K562 (cell line): ENCODE results near the gene MBD2. TPM values are rescaled to one million over a fixed set of nuclear protein-coding genes. Genes with fewer than 3 reads are reported as not detected.

ENCODE experiments used
- CREB1 ChIP-seq, 2 experiments: sonication (generic) in 1 of 2; formaldehyde crosslinking in 1 of 2; IDR thresholded peaks; 2 replicates each; pipeline versions ENCODE4 v1.6.1 to v1.8.0; 2012 to 2022; ENCODE audit warnings: inconsistent platforms in 1 of 2, mild to moderate bottlenecking in 1 of 2, missing genetic modification reagents in 1 of 2, moderate library complexity in 1 of 2
- EP300 ChIP-seq: IDR thresholded peaks from 2 replicates; pipeline ENCODE4 v1.6.1; 2012; ENCODE audit warnings: low read length, improper control_type of control experiment
- HDAC3 ChIP-seq: fragments of 450-650 bp; IDR thresholded peaks from 2 replicates; pipeline ENCODE4 v1.6.1; 2018; ENCODE audit warnings: borderline replicate concordance, mild to moderate bottlenecking, moderate library complexity; ENCODE audit not compliant: partially characterized antibody
- HES1 ChIP-seq: fragments of 450-650 bp; IDR thresholded peaks from 2 replicates; pipeline ENCODE4 v1.6.1; 2016; ENCODE audit warnings: low read depth, mild to moderate bottlenecking, moderate library complexity
- MTA1 ChIP-seq: fragments of 450-650 bp; IDR thresholded peaks from 2 replicates; pipeline ENCODE4 v1.6.1; 2017; ENCODE audit warnings: borderline replicate concordance
- PRDM10 ChIP-seq: fragments of 450-650 bp; IDR thresholded peaks from 2 replicates; pipeline ENCODE4 v1.6.1; 2018; ENCODE audit not compliant: partially characterized antibody
- SOX6 ChIP-seq: fragments of 450-650 bp; IDR thresholded peaks from 2 replicates; pipeline ENCODE4 v1.6.1; 2014; ENCODE audit warnings: mild to moderate bottlenecking
- SRSF7 ChIP-seq: fragments of 200-400 bp; formaldehyde crosslinking; optimal IDR thresholded peaks from 2 replicates; pipeline ENCODE3; 2017; ENCODE audit warnings: mild to moderate bottlenecking, low read depth, low read length
- ZBTB40 ChIP-seq, 2 experiments: fragments of 450-650 bp in 1 of 2; sonication (generic) in 1 of 2; formaldehyde crosslinking in 1 of 2; IDR thresholded peaks; 2 replicates each; pipeline versions ENCODE4 v1.7.1 to v1.9.0; 2016 to 2022; ENCODE audit warnings: inconsistent platforms in 1 of 2, mild to moderate bottlenecking in 1 of 2, missing genetic modification reagents in 1 of 2
- ZNF639 ChIP-seq, 2 experiments: fragments of 200-800 bp in 1 of 2; sonication (Bioruptor generic) in 1 of 2; sonication (generic) in 1 of 2; formaldehyde crosslinking in 1 of 2; IDR thresholded peaks in 1 of 2; conservative IDR thresholded peaks in 1 of 2; 2 replicates each; pipeline versions ENCODE4 v1.5.0 to v1.6.1; 2016 to 2020; ENCODE audit warnings: missing compliant biosample characterization in 1 of 2, missing genetic modification characterization in 1 of 2, missing genetic modification reagents in 1 of 2
- ZNF778 ChIP-seq: fragments of 450-650 bp; formaldehyde crosslinking; IDR thresholded peaks from 2 replicates; pipeline ENCODE4 v1.4.0; 2020; ENCODE audit warnings: mild to moderate bottlenecking, moderate library complexity
- polyA plus RNA-seq, 8 experiments: library from polyadenylated mRNA; depleted of rRNA in 4 of 8; stranded (reverse) in 5 of 8; unstranded in 3 of 8; fragments of >200 nt; fragmentation: Nextera tagmentation in 2 of 8; fragmentation: Illumina TruSeq in 1 of 8; extraction: Ambion mirVana in 2 of 8; extraction: Trizol in 1 of 8; gene quantifications; 2 replicates each; pipeline versions ENCODE4 v1.2.1 to v1.2.3, GENCODE V29; 2011 to 2014; ENCODE audit warnings: inconsistent platforms in 1 of 8, missing spikeins in 1 of 8
- total RNA-seq, 7 experiments: library from RNA; depleted of rRNA in 6 of 7; stranded (reverse); fragments of >200 nt in 6 of 7; fragmentation: Illumina TruSeq in 2 of 7; extraction: Trizol in 2 of 7; gene quantifications; 2 replicates each; pipeline versions ENCODE4 v1.2.1 to v1.2.3, GENCODE V29; 2011 to 2021; ENCODE audit warnings: low replicate concordance in 1 of 7

Gene MBD2
- total and polyA plus RNA-seq, 9 of the 15 experiments (the other 6 are each of a cell fraction or from before 2014, with no cell fraction given): 4.4 to 40.2 (median 13.9) TPM

GRCh38 chr18:54235871-54236270 lies 11.4 kb upstream of the MBD2 start (continued):
- TF ChIP-seq ZBTB40 (IDR thresholded peaks at IDR 0.05) (peak; percentile 37; the same call in 1 of the 2 replicates), ZBTB40 (CRISPR knock-in tag; IDR thresholded peaks at IDR 0.05) (no peak), ZNF639 (CRISPR knock-in tag; conservative IDR thresholded peaks at IDR 0.05 in 1 of 2, IDR thresholded peaks at IDR 0.05 in 1 of 2) (peak in 1 of 2 experiments; percentile 30; a peak in 1 of 4 replicates), MTA1 (peak; percentile 20; the same call in 1 of the 2 replicates), CREB1 (IDR thresholded peaks at IDR 0.05) (no peak), CREB1 (CRISPR knock-in tag; IDR thresholded peaks at IDR 0.05) (no peak), EP300 (0 out of 2 replicates have a peak, but pooled peaks have one; percentile 6), SRSF7 (no peak), HDAC3 (no peak), HES1 (no peak), PRDM10 (peak; percentile 70), ZNF778 (CRISPR knock-in tag) (no peak), SOX6 (peak; percentile 87)
